Astrocyte (in vitro differentiated cells and primary cell): ENCODE results near the gene ENOX1. TPM values are rescaled to one million over a fixed set of nuclear protein-coding genes. Genes with fewer than 3 reads are reported as not detected.

Experiments used
- DNase-seq: peaks from one replicate; pipeline ENCODE4 v3.0.0-alpha.2; 2010; ENCODE audit warnings: low read depth
- FAIRE-seq: peaks from 2 replicates; lab custom pipeline; 2011; peaks lifted over from hg19 to GRCh38; lab: Jason Lieb, UNC
- H2AFZ ChIP-seq: 2 replicates; pipeline ENCODE4 v1.6.0; 2012; ENCODE audit warnings: low read depth, low read length, inconsistent platforms
- H3K27ac ChIP-seq: 2 replicates; pipeline ENCODE4 v1.5.1; 2011; ENCODE audit warnings: low read depth, low read length, inconsistent platforms
- H3K27me3 ChIP-seq: 2 replicates; pipeline ENCODE4 v1.6.0; 2011; ENCODE audit warnings: low read length, inconsistent platforms; ENCODE audit not compliant: insufficient read depth
- H3K36me3 ChIP-seq: 2 replicates; pipeline ENCODE4 v1.5.1; 2011; ENCODE audit warnings: low read length, inconsistent platforms; ENCODE audit not compliant: insufficient read depth
- H3K4me1 ChIP-seq: 2 replicates; pipeline ENCODE4 v1.5.1; 2011; ENCODE audit warnings: low read length, inconsistent platforms; ENCODE audit not compliant: insufficient read depth
- H3K4me2 ChIP-seq: 2 replicates; pipeline ENCODE4 v1.6.0; 2012; ENCODE audit warnings: low read length, inconsistent platforms
- H3K4me3 ChIP-seq: 2 replicates; pipeline ENCODE4 v1.5.1; 2011; ENCODE audit warnings: low read depth, mild to moderate bottlenecking, low read length, inconsistent platforms; ENCODE audit not compliant: insufficient read depth
- H3K79me2 ChIP-seq: 2 replicates; pipeline ENCODE4 v1.6.0; 2012; ENCODE audit warnings: mild to moderate bottlenecking, low read length, inconsistent platforms; ENCODE audit not compliant: insufficient read depth
- H3K9ac ChIP-seq: 2 replicates; pipeline ENCODE4 v1.6.0; 2012; ENCODE audit warnings: mild to moderate bottlenecking, low read length, inconsistent platforms
- H3K9me3 ChIP-seq: 2 replicates; pipeline ENCODE4 v1.5.1; 2012; ENCODE audit warnings: low read depth, mild to moderate bottlenecking, low read length, inconsistent platforms; ENCODE audit not compliant: insufficient read depth
- H4K20me1 ChIP-seq: 2 replicates; pipeline ENCODE4 v1.6.0; 2012; ENCODE audit warnings: low read length, inconsistent platforms; ENCODE audit not compliant: insufficient read depth
- H3K27ac Mint-ChIP-seq: one replicate; pipeline ENCODE4 v1.8.0; 2021; ENCODE audit warnings: mild to moderate bottlenecking, mixed read lengths; ENCODE audit not compliant: unreplicated experiment
- H3K27me3 Mint-ChIP-seq: one replicate; pipeline ENCODE4 v1.8.0; 2021; ENCODE audit warnings: low read depth, mixed read lengths; ENCODE audit not compliant: unreplicated experiment
- H3K36me3 Mint-ChIP-seq: one replicate; pipeline ENCODE4 v1.8.0; 2021; ENCODE audit warnings: low read depth, mixed read lengths; ENCODE audit not compliant: unreplicated experiment
- H3K4me1 Mint-ChIP-seq: one replicate; pipeline ENCODE4 v1.8.0; 2021; ENCODE audit warnings: low read depth, mixed read lengths; ENCODE audit not compliant: unreplicated experiment
- H3K4me3 Mint-ChIP-seq: one replicate; pipeline ENCODE4 v1.8.0; 2021; ENCODE audit warnings: mild to moderate bottlenecking, moderate library complexity, mixed read lengths; ENCODE audit not compliant: unreplicated experiment
- H3K9me3 Mint-ChIP-seq: one replicate; pipeline ENCODE4 v1.8.0; 2021; ENCODE audit warnings: mild to moderate bottlenecking, mixed read lengths; ENCODE audit not compliant: unreplicated experiment
- EZH2 ChIP-seq: IDR thresholded peaks from 2 replicates; pipeline ENCODE4 v1.6.1; 2012; ENCODE audit warnings: mild to moderate bottlenecking, low read length, inconsistent platforms; ENCODE audit not compliant: insufficient read depth
- total RNA-seq: library from RNA; stranded (reverse); gene quantifications from 2 replicates; pipeline ENCODE4 v1.2.1, GENCODE V29; 2021
- TF ChIP-seq, protein P1 (sequence below): IDR thresholded peaks from 2 replicates; pipeline ENCODE4 v1.5.1; 2011; ENCODE audit warnings: low read depth, mild to moderate bottlenecking, inconsistent platforms, low read length, moderate library complexity; ENCODE audit not compliant: insufficient read depth

ENOX1 gene
- total RNA-seq, 1 donor from 2014 or later, result 2.3 TPM

DNA sequence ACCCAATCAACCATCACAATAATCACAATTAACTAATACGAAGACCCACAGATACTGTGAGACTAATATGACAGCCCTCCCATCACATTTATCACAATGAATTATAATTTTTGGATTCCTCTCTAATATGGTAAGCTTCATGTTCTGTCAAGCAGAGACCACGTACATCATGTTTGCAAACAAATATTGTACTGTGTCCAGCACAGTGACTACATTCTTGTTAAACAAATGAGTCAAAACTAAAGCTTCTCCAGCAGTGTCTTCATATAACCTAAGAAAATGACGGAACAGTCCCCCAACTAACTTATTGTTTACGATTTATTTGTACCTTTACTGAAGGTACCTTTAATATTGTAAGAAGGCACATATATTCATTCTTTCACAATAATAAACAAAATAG lies 292.6 kb downstream of the ENOX1 start:
- no peak overlapping the region for H3K4me3 Mint-ChIP-seq
- H3K27ac ChIP-seq, result no peak overlapping the region
- no peak overlapping the region for H3K4me2 ChIP-seq
- no peaks in the 10 kb centered on the region for H3K36me3 ChIP-seq
- no peaks in the 10 kb centered on the region for H3K27me3 Mint-ChIP-seq
- no peaks in the 10 kb centered on the region for H4K20me1 ChIP-seq
- H3K27me3 ChIP-seq, result no peaks in the 10 kb centered on the region
- H3K9me3 ChIP-seq, result no peaks in the 10 kb centered on the region
- no peaks in the 10 kb centered on the region for H3K4me1 ChIP-seq
- H3K36me3 Mint-ChIP-seq, result peaks cover 5% of the 10 kb centered on the region
- no peak overlapping the region for H2AFZ ChIP-seq
- H3K9ac ChIP-seq, result no peak overlapping the region
- no peak overlapping the region for H3K27ac Mint-ChIP-seq
- no peak overlapping the region for H3K4me3 ChIP-seq
- peaks cover 2% of the 10 kb centered on the region for H3K9me3 Mint-ChIP-seq
- FAIRE-seq (no peak), DNase-seq (no peak)
- TF ChIP-seq, protein P1, sequence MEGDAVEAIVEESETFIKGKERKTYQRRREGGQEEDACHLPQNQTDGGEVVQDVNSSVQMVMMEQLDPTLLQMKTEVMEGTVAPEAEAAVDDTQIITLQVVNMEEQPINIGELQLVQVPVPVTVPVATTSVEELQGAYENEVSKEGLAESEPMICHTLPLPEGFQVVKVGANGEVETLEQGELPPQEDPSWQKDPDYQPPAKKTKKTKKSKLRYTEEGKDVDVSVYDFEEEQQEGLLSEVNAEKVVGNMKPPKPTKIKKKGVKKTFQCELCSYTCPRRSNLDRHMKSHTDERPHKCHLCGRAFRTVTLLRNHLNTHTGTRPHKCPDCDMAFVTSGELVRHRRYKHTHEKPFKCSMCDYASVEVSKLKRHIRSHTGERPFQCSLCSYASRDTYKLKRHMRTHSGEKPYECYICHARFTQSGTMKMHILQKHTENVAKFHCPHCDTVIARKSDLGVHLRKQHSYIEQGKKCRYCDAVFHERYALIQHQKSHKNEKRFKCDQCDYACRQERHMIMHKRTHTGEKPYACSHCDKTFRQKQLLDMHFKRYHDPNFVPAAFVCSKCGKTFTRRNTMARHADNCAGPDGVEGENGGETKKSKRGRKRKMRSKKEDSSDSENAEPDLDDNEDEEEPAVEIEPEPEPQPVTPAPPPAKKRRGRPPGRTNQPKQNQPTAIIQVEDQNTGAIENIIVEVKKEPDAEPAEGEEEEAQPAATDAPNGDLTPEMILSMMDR, result no peak
- no peak for TF ChIP-seq EZH2
- no peaks in the 10 kb centered on the region for H3K4me1 Mint-ChIP-seq
- no peaks in the 10 kb centered on the region for H3K79me2 ChIP-seq

DNA sequence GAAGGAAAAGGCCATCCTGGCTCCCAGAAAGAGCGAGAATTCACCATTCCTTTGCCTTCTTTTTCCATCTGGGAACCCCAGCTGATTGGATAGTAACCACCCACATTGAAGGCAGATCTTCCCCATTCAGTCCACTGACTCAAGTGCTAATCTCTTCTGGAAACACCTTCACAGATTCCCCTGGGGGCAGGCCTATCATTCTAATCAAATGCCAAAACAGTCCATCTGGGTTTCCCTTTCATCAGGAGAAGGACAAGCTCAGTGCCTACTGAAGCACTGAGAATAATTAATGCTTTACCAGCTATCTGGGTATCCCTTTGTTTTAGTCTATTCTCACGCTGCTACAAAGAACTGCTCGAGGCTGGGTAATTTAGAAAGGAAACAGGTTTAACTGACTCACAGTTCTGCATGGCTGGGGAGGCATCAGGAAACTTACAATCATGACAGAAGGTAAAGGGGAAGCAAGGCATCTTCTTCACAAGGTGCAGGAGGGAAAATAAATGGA lies 293.2 kb downstream of the ENOX1 start:
- Histone ChIP-seq H3K36me3 (no peaks in the 10 kb centered on the region), H3K4me3 (no peak overlapping the region), H3K27ac (no peak overlapping the region), H4K20me1 (no peaks in the 10 kb centered on the region), H3K4me2 (no peak overlapping the region), H3K27me3 (no peaks in the 10 kb centered on the region), H2AFZ (no peak overlapping the region), H3K9ac (no peak overlapping the region), H3K79me2 (no peaks in the 10 kb centered on the region), H3K4me1 (no peaks in the 10 kb centered on the region), H3K9me3 (no peaks in the 10 kb centered on the region)
- TF ChIP-seq, protein P1, result no peak
- DNase-seq, result no peak
- Mint-ChIP-seq H3K27ac (no peak overlapping the region), H3K4me1 (no peaks in the 10 kb centered on the region), H3K27me3 (no peaks in the 10 kb centered on the region), H3K36me3 (peaks cover 5% of the 10 kb centered on the region), H3K4me3 (no peak overlapping the region), H3K9me3 (peaks cover 2% of the 10 kb centered on the region)
- peak; percentile 13 for FAIRE-seq

DNA sequence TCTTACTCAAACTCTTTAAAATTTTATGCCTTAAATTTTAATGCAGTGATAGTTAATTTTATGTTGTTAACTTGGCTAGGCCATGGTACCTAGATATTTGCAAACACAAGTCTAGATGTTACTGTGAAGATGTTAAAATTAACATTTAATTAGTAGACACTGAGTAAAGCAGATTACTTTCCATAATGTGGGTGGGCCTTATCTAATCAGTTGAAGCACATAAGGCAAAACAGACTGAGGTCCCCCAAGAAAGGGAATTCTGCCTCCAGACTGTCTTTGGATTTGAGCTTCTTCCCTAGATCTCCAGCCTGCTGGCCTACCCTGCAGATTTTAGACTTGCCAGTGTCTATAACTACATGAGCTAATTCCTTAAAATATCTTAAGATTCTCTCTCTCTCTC lies 294.0 kb downstream of the ENOX1 start:
- no peaks in the 10 kb centered on the region for H3K4me1 Mint-ChIP-seq
- peaks cover 5% of the 10 kb centered on the region for H3K36me3 Mint-ChIP-seq
- no peak overlapping the region for H3K9ac ChIP-seq
- no peak overlapping the region for H3K4me2 ChIP-seq
- H4K20me1 ChIP-seq, result no peaks in the 10 kb centered on the region
- no peak overlapping the region for H3K27ac Mint-ChIP-seq
- H3K36me3 ChIP-seq, result no peaks in the 10 kb centered on the region
- no peak for TF ChIP-seq EZH2
- TF ChIP-seq, protein P1, result no peak
- H3K27ac ChIP-seq, result no peak overlapping the region
- no peak for FAIRE-seq
- H3K27me3 Mint-ChIP-seq, result no peaks in the 10 kb centered on the region
- no peak overlapping the region for H2AFZ ChIP-seq
- H3K4me1 ChIP-seq, result no peaks in the 10 kb centered on the region
- H3K4me3 Mint-ChIP-seq, result no peak overlapping the region
- no peaks in the 10 kb centered on the region for H3K27me3 ChIP-seq
- H3K9me3 Mint-ChIP-seq, result peaks cover 2% of the 10 kb centered on the region
- H3K79me2 ChIP-seq, result no peaks in the 10 kb centered on the region
- no peak overlapping the region for H3K4me3 ChIP-seq
- H3K9me3 ChIP-seq, result no peaks in the 10 kb centered on the region
- no peak for DNase-seq
